MM.1S (cell line): Measurements from ENCODE around the gene NBEAL2.

ENCODE experiments used
- EZH2phosphoT487 ChIP-seq: fragments of 300-600 bp; sonication (generic); IDR thresholded peaks from 2 replicates; pipeline ENCODE4 v1.6.1; 2018; ENCODE audit warnings: antibody characterized with exemption, low read length
- TF ChIP-seq, protein P1 (sequence below): fragments of 300-600 bp; sonication (generic); IDR thresholded peaks from 2 replicates; pipeline ENCODE4 v1.5.1; 2016; ENCODE audit warnings: antibody characterized with exemption, low read length, mixed read lengths

DNA sequence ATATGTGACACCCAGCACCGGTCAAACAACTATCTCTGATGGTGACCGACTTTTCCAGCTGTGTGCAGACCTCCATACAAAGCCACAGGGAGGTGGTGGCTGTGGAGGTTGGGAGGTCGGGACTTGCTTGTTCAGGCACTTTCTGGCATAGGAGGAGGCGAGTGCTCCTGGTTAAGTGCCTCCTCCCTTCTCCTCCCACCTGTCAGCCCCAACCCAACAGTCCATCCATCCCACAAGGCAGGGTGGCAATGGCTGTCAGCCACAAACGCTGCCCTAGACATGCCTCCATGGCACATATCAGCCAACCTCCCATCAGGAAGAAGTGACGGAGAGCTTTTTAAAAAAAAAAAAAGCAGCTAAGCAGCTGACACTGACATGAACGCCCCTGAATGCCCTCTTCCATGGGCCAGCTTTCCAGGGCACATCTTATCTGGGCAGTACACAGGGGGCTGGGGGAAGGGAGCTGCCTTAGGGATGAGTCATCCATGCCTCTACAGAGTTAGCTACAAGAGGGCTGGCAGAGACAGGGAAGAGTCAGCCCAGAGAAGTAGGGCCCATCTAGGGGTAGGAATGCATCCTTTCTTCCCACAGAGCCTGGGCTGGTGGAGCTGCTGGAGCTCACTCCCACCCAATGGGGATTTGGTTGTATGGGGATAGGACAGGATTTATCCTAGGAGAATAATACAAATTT lies 44.2 kb upstream of the NBEAL2 start:
- TF ChIP-seq, protein P1, sequence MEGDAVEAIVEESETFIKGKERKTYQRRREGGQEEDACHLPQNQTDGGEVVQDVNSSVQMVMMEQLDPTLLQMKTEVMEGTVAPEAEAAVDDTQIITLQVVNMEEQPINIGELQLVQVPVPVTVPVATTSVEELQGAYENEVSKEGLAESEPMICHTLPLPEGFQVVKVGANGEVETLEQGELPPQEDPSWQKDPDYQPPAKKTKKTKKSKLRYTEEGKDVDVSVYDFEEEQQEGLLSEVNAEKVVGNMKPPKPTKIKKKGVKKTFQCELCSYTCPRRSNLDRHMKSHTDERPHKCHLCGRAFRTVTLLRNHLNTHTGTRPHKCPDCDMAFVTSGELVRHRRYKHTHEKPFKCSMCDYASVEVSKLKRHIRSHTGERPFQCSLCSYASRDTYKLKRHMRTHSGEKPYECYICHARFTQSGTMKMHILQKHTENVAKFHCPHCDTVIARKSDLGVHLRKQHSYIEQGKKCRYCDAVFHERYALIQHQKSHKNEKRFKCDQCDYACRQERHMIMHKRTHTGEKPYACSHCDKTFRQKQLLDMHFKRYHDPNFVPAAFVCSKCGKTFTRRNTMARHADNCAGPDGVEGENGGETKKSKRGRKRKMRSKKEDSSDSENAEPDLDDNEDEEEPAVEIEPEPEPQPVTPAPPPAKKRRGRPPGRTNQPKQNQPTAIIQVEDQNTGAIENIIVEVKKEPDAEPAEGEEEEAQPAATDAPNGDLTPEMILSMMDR, result no peak
- no peak for TF ChIP-seq EZH2phosphoT487
